Measurements from ENCODE around the gene MMAB. TPM values are rescaled to one million over a fixed set of nuclear protein-coding genes. Genes with fewer than 3 reads are reported as not detected.

Gene MMAB
- total and polyA plus RNA-seq, 2 donors (not counting 3 experiments of a cell fraction or from before 2014, with no cell fraction given): 39.1 to 46.0 TPM

GRCh38 chr12:109534456-109534855, 38.8 kb downstream of the MMAB start:
- BruUV-seq (replicated peaks): no TSS peak
- Histone ChIP-seq H3K4me2 (ENCODE audit: insufficient read depth, low read length) (no peak overlapping the region), H3K9me1 (replicated peaks; ENCODE audit: control insufficient read depth, extremely low read depth, insufficient read depth, low read length) (no peaks in the 10 kb centered on the region), H3K27me3 (ENCODE audit: control insufficient read depth in 2 of 2, insufficient read depth in 2 of 2, low read length in 2 of 2) (no peaks in the 10 kb centered on the region), H3K79me2 (ENCODE audit: control insufficient read depth, insufficient read depth, low read length) (no peaks in the 10 kb centered on the region), H3K27ac (ENCODE audit: insufficient read depth, low read depth, low read length) (no peak overlapping the region), H3K36me3 (ENCODE audit: control insufficient read depth in 2 of 2, extremely low read depth in 1 of 2, insufficient read depth in 2 of 2, low read length in 2 of 2) (peaks cover 0 to 18% of the 10 kb centered on the region in 2 experiments), H3K4me3 (replicated peaks in 1 of 3; ENCODE audit: insufficient read depth in 1 of 3, low read depth in 1 of 3, low read length in 3 of 3) (no peak overlapping the region), H2AFZ (ENCODE audit: low read depth, low read length) (no peak overlapping the region), H4K20me1 (replicated peaks; ENCODE audit: control insufficient read depth, extremely low read depth, insufficient read depth, low read length) (no peaks in the 10 kb centered on the region), H3K9ac (replicated peaks; ENCODE audit: extremely low read depth, insufficient read depth, low read length) (no peak overlapping the region), H3K9me3 (replicated peaks; ENCODE audit: control insufficient read depth, insufficient read depth, low read length) (no peaks in the 10 kb centered on the region), H3K4me1 (ENCODE audit: control insufficient read depth, extremely low read depth, insufficient read depth, low read length) (peaks cover 3% of the 10 kb centered on the region)
- TF ChIP-seq EZH2 (IDR thresholded peaks at IDR 0.05; ENCODE audit: borderline replicate concordance, low read depth, low read length, severe bottlenecking): no peak
- no peak for TF ChIP-seq POLR2AphosphoS5 (IDR thresholded peaks at IDR 0.05; ENCODE audit: insufficient read depth, low read depth, low read length)
- no peak for TF ChIP-seq FOS (IDR thresholded peaks at IDR 0.05; ENCODE audit: borderline replicate concordance, insufficient read depth, low read length)
- TF ChIP-seq JUN (IDR thresholded peaks at IDR 0.05; ENCODE audit: borderline replicate concordance, insufficient read depth, insufficient read length, low read depth): no peak
- TF ChIP-seq, protein P1, sequence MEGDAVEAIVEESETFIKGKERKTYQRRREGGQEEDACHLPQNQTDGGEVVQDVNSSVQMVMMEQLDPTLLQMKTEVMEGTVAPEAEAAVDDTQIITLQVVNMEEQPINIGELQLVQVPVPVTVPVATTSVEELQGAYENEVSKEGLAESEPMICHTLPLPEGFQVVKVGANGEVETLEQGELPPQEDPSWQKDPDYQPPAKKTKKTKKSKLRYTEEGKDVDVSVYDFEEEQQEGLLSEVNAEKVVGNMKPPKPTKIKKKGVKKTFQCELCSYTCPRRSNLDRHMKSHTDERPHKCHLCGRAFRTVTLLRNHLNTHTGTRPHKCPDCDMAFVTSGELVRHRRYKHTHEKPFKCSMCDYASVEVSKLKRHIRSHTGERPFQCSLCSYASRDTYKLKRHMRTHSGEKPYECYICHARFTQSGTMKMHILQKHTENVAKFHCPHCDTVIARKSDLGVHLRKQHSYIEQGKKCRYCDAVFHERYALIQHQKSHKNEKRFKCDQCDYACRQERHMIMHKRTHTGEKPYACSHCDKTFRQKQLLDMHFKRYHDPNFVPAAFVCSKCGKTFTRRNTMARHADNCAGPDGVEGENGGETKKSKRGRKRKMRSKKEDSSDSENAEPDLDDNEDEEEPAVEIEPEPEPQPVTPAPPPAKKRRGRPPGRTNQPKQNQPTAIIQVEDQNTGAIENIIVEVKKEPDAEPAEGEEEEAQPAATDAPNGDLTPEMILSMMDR (IDR thresholded peaks at IDR 0.05; ENCODE audit: extremely low read depth in 1 of 2, insufficient read depth in 1 of 2, low read depth in 1 of 2, low read length in 2 of 2): no peak
- no peak for TF ChIP-seq MAX (IDR thresholded peaks at IDR 0.05; ENCODE audit: insufficient read depth, insufficient read length)
- no peak for TF ChIP-seq MYC (IDR thresholded peaks at IDR 0.05; ENCODE audit: low read depth, low read length)
- no peak for TF ChIP-seq GATA2 (IDR thresholded peaks at IDR 0.05; ENCODE audit: insufficient read depth, insufficient read length, low read depth, low read length)
- no peak for TF ChIP-seq POLR2A (IDR thresholded peaks at IDR 0.05; ENCODE audit: low read depth, low read length)
- CTCF ChIA-PET: interaction anchor here (1.0 kb wide), 1 partner anchor 9 kb away, joined by 3 read pairs; no protein-coding TSS in a partner anchor
- DNase-seq (ENCODE audit: low read depth, low spot score) (no peak), FAIRE-seq (no peak)
- dilution Hi-C loops (cut with MboI; ENCODE audit: extremely low pct_ligation_motif_present, low sequenced_read_pairs) (no loop called here), intact Hi-C loops (cut with micrococcal nuclease) (no loop called here)
- POLR2A ChIA-PET: no interaction called here

Measured in endothelial cell of umbilical vein (primary cell).